Measurements from ENCODE around the gene REV3L.
"Not testable (repeated sequence)": the region's sequence is repeated elsewhere in the genome, so short reads cannot be mapped to it uniquely, and the experiment has no call there.

Gene REV3L

DNA sequence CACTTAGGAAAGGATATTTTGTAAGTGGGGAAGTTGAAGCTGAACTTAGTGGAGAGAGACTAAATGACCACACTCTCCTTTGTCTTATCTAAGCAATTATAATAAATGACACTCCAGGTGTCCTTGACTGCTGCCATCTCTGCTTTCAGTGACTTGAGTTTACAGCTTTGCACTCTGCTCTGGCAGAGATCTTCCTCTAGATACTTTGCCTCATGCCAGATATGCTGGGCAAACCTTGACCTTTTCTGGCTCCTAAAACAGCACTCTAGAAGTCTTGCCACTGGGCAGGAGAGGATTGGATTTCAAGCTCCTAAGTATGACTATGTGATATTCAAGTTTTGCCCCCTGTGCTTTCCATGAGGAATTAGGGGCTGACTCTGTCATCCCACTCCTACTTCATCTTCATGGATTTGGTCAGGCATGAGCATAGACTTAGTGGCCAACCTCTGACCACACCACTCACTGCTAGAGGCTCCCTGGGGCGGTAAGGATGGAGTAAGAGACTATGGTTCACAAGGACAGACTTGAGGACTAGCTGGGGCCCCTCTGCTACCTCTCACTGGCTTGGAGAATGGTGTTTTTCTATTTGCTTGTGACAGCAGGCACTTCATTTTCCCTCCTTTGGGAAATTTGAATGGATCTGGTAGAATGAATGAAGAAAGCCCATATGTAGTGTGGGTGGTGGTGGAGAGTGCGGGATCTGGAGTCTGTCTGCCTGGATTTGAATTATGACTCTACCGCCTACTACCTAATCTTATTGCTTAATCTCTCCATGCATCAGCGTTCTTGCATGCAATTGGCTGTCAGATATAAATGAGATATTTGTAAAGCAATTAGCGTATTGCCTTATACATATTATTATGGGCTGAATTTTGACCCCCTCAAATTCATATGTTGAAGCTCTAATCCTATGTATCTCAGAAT lies 191.4 kb downstream of the REV3L start:
- DNase-seq (ENCODE audit: low spot score) = peak; percentile 69

- peak; percentile 25 for DNase-seq (ENCODE audit: low spot score)
Observed at GRCh38 chr6:111290689-111291335, 192.2 kb downstream of the REV3L start.

- DNase-seq (ENCODE audit: low spot score) = not testable (repeated sequence)
Observed at GRCh38 chr6:111284356-111284755, 198.7 kb downstream of the REV3L start.

DNA sequence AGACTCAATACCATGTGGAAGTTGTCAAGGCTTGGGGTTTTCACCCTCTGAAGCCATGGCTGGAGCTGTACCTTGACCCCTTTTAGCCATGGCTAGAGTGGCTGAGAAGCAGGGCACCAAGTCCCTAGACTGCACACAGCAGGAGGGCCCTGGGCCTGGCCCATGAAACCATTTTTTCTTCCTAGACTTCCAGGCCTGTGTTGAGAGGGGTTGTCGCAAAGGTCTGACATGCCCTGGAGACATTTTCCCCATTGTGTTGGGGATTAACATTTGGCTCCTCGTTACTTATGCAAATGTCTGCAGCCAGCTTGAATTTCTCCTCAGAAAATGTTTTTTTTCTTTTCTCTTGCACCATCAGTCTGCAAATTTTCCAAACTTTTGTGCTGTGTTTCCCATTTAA lies 199.3 kb downstream of the REV3L start:
- DNase-seq (ENCODE audit: low spot score) = no peak

DNA sequence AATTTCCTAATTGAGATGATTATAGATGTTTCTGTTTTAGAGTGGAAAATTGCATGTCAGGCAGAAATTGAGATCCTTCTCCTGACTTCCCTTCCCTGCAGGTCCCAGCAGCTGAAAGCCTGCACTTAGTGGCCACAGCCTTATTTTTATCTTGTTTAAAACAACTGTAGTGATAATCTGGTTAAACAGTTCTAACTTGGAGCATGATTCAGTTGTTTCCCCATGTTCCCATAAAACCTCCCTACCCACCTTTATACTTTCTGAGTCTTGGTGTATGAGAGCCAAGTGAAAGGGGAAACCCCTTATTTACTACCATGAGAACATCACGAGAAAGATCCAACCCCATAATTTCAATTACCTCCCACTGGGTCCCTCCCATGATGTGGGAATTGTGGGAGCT lies 200.5 kb downstream of the REV3L start:
- no peak for DNase-seq (ENCODE audit: low spot score)

DNA sequence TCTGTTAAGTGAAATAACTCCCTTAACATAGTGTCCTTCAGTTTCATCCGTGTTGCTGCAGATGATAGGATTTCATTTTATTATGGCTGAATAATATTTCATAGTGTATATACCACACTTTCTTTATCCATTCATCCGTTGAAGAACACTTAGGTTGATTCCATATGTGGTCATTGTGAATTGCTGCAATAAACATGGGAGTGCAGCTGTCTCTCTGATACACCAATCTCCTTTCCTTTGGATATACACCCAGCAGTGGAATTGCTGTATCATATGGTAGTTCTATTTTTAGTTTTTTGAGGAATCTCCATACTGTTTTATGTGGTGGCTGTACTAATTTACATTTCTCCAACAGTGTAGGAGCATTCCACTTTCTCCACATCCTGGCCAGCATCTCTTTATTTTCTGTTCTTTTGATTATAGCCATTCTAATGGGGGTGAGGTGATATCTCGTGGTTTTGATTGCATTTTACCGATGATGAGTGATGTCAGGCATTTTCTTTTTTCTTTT lies 202.5 kb downstream of the REV3L start:
- no peak for DNase-seq (ENCODE audit: low spot score)

GRCh38 chr6:111278731-111279130 lies 204.3 kb downstream of the REV3L start:
- DNase-seq (ENCODE audit: low spot score) = no peak

DNA sequence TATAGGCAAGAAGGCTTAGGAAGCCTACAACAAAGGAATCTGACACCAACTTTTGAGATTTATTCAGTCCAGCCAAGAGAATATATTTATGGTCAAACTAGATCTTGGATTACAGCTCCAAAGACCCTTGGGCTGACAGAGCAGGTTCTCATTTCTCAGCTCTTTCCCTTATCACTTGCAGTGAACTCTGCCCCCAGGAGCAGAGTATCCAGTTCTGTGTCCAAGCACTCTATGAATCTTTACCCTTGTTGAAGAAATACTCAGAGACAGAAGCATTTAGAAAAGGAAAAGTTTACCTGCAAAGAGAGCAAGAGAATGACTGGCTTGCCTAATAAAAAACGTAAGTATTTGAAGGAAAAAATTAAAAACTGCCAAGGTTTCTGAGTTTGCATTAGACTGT lies 205.2 kb downstream of the REV3L start:
- DNase-seq (ENCODE audit: low spot score) = no peak

DNA sequence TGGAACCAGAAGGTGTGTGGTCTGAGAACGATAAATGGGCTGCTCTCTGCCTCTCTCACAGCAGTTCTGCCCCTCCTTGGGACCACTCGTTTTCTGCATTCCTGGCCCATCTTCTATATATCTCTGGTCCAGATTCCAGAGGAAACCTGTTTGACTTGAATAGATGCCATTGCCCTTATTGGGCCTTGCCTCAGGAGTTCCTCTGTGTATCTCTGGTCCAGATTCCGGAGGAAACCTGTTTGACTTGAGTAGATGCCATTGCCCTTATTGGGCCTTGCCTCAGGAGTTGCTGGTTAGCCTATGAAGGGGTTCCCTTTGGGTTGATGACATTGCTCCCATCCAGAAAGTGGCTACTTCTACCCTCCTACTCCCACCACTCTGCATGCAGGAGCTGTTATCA lies 206.3 kb downstream of the REV3L start:
- no peak for DNase-seq (ENCODE audit: low spot score)

- no peak for DNase-seq (ENCODE audit: low spot score)
Observed at GRCh38 chr6:111276335-111276734, 206.7 kb downstream of the REV3L start.

DNA sequence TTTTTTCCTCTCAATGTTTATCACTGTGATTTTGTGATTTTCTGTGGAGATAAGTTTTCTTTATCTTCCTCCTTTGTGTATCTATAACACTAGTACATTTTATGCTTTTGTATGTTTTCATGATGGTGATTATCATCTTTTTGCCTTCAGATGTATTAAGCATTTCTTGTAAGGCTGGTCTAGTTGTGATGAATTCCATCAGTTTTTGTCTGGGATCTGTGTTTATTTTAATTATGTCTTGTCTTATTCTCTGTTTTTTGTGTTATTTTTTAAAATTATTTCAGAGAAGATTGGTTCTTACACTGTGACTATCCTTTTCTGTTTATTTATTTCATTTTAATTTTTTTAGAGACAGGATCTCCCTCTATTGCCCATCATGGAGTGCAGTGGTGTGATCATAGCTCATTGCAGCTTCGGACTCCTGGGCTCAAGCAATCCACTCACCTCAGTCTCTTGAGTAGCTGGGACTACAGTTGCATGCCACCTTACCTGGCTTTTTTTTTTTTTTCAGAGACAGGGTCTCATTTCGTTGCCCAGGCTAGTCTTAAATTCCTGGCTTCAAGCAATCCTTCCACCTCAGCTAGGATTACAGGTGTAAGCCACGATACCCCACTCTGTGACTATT lies 208.3 kb downstream of the REV3L start:
- no peak for DNase-seq (ENCODE audit: low spot score)

DNA sequence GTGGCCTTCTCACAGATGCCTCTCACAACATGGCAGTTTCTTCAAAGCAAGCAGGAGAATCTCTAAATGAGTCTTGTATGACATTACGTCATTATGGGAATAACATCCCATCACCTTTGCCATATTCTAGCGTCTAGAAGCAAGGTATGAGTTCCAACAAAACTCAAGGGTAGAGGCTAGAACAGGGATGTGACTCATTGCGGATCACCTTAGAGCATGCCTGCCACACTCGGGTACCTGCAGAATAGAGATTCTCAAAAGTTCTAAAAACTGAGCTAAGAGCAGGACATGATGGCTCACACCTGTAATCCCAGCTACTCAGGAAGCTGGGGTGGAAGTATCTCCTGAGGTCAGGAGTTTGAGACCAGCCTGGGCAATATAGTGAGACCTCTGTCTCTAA lies 212.9 kb downstream of the REV3L start:
- no peak for DNase-seq (ENCODE audit: low spot score)

GRCh38 chr6:111269401-111269970 lies 213.5 kb downstream of the REV3L start:
- DNase-seq (ENCODE audit: low spot score) = no peak

GRCh38 chr6:111267764-111268333 lies 215.2 kb downstream of the REV3L start:
- DNase-seq (ENCODE audit: low spot score) = no peak

GRCh38 chr6:111266276-111266675 lies 216.7 kb downstream of the REV3L start:
- DNase-seq (ENCODE audit: low spot score) = no peak

GRCh38 chr6:111265842-111266241 lies 217.2 kb downstream of the REV3L start:
- DNase-seq (ENCODE audit: low spot score) = no peak

- no peak for DNase-seq (ENCODE audit: low spot score)
Observed at GRCh38 chr6:111263837-111264236, 219.2 kb downstream of the REV3L start.

DNA sequence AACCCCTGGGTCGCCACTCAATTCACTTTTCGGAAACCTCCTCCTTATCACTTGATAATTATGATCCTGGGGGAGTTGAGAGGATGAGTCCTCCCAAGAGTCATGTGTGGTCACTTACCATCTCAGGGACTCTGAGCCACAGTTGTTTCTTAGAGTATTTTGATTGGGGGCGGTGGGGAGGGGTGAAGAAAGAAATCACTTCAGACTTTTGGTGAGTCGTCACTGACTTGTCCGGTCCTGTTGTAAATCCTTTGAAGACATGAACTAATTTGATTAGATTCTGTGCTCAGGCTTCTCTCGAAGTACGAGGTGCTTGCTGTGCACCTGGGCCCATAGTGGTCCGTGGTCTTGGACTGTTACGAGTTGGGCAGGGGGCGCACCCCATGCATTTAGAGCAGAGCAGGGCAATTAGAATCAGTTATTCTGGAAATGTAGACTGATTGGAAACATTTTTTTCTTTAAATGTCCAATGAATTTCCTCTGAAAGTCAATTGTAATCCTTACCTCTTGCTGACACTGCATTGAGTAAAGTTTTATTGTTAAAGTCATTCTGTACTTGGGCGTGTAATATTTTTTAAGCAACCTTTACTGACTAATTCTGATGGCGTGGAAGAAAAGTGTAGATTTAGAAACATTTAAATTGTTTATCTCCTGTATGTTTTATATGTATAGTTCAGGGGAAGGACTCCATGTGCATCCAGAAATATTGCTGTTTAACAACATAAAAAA lies 222.3 kb downstream of the REV3L start:
- no peak for DNase-seq (ENCODE audit: low spot score)

DNA sequence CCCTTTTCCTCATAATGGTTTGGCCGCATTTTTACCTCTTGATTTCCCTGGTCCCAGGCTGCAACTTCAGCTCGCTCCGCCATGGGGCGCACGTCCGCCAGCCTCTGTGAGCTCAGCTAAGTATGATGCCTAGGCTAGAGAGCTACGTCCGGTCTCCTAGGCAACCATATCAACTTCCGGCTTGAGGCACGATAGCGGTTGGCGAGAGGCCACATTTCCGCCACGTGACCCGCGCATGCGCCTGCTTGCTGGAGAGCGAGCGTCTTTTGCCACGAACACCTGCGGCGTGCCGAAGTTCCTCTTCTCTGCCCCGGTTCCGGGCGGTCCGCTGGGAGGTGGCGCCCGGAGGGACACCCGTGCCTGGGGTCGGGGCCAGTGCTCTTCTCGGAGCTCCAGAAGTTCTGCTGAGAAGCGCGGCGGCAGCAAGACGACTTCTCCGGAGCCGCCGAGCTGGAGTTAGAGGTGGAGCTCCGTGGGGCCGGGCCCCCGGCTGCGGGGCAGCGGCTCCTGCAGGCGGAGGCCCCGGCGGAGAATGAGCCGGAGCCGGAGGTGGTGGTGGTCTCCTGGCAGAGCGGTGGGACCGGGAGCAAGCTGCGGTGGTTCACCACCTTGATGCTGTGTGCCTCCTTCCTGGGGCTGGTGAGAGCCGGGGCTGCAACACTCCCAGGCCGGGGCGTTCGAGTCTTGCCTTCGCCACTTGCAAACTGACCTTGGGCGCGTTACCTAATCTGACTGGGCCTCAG lies 223.8 kb downstream of the REV3L start:
- peak; percentile 99 for DNase-seq (ENCODE audit: low spot score)

- no peak for DNase-seq (ENCODE audit: low spot score)
Observed at GRCh38 chr6:111258615-111259088, 224.4 kb downstream of the REV3L start.
